Measurements from ENCODE around the gene KLHL3.

KLHL3 gene

GRCh38 chr5:137630972-137631370, 104.9 kb downstream of the KLHL3 start:
- DNase-seq: no peak

GRCh38 chr5:137630216-137630971, 105.5 kb downstream of the KLHL3 start:
- DNase-seq: no peak

- peak; percentile 45 to 56 for DNase-seq
These were observed 106.2 kb downstream of the KLHL3 start for GRCh38 chr5:137629646-137630045.

- DNase-seq: peak; percentile 17
These were observed 108.2 kb downstream of the KLHL3 start for GRCh38 chr5:137627706-137628105.

- DNase-seq: no peak
These were observed 108.6 kb downstream of the KLHL3 start for GRCh38 chr5:137627293-137627692.

- no peak for DNase-seq
These were observed 111.0 kb downstream of the KLHL3 start for GRCh38 chr5:137624786-137625349.

- peak; percentile 72 to 74 for DNase-seq
These were observed 113.0 kb downstream of the KLHL3 start for GRCh38 chr5:137622850-137623249.

GRCh38 chr5:137621861-137622823, 113.7 kb downstream of the KLHL3 start:
- DNase-seq: no peak

GRCh38 chr5:137621306-137621705, 114.6 kb downstream of the KLHL3 start:
- no peak for DNase-seq

- DNase-seq: no peak
These were observed 116.6 kb downstream of the KLHL3 start for GRCh38 chr5:137619191-137619870.

GRCh38 chr5:137618476-137618875, 117.4 kb downstream of the KLHL3 start:
- no peak for DNase-seq

GRCh38 chr5:137617528-137618205, 118.2 kb downstream of the KLHL3 start:
- peak; percentile 6 to 23 for DNase-seq

GRCh38 chr5:137616046-137616445, 119.8 kb downstream of the KLHL3 start:
- DNase-seq: no peak

- no peak for DNase-seq
These were observed 120.6 kb downstream of the KLHL3 start for GRCh38 chr5:137615171-137615775.

GRCh38 chr5:137613554-137614265, 122.2 kb downstream of the KLHL3 start:
- DNase-seq: peak; percentile 95 to 96

- DNase-seq: no peak
These were observed 123.3 kb downstream of the KLHL3 start for GRCh38 chr5:137612576-137612975.

GRCh38 chr5:137611794-137612435, 124.0 kb downstream of the KLHL3 start:
- DNase-seq: no peak

- DNase-seq: no peak
These were observed 124.8 kb downstream of the KLHL3 start for GRCh38 chr5:137611011-137611580.

GRCh38 chr5:137610598-137610997, 125.3 kb downstream of the KLHL3 start:
- DNase-seq: no peak

- no peak for DNase-seq
These were observed 126.8 kb downstream of the KLHL3 start for GRCh38 chr5:137609127-137609526.
